Common myeloid progenitor, CD34-positive (primary cell): ENCODE measurements around the gene AFAP1L2.

Experiments
- CTCF ChIA-PET: fragments of 350-600 bp; sonication (Branson Sonifier 250); formaldehyde crosslinking; loops from one replicate; lab custom pipeline; 2021; ENCODE audit warnings: antibody characterized with exemption; lab: Charles Lee
- POLR2A ChIA-PET: fragments of 350-600 bp; sonication (Branson Sonifier 250); formaldehyde crosslinking; loops from one replicate; lab custom pipeline; 2021; ENCODE audit warnings: antibody characterized with exemption; lab: Charles Lee
- DNase-seq, 3 donors: peaks; one replicate each; pipeline versions ENCODE4 v3.0.0 to v3.0.0-alpha.2; 2013
- H3K27ac ChIP-seq, 2 experiments: 1 replicate in 1 of 2; 2 replicates in 1 of 2; pipeline ENCODE4 v1.7.0; 2013; ENCODE audit warnings: inconsistent platforms in 2 of 2, low read length in 2 of 2, mild to moderate bottlenecking in 2 of 2, low read depth in 1 of 2, moderate library complexity in 1 of 2; ENCODE audit not compliant: severe bottlenecking in 2 of 2, insufficient read depth in 1 of 2, poor library complexity in 1 of 2
- H3K27me3 ChIP-seq, 5 experiments: replicated peaks in 2 of 5; 1 replicate in 3 of 5; 2 replicates in 2 of 5; pipeline versions ENCODE4 v1.6.1 to v1.7.0; 2013; ENCODE audit warnings: low read length in 4 of 5, mild to moderate bottlenecking in 2 of 5, moderate library complexity in 2 of 5, inconsistent platforms in 1 of 5; ENCODE audit not compliant: insufficient read depth in 5 of 5, control insufficient read depth in 4 of 5
- H3K36me3 ChIP-seq, 4 experiments: 1 replicate in 2 of 4; 2 replicates in 2 of 4; pipeline versions ENCODE4 v1.6.1 to v1.7.0; 2013; ENCODE audit warnings: low read length in 3 of 4, control low read depth in 1 of 4, mild to moderate bottlenecking in 1 of 4; ENCODE audit not compliant: control insufficient read depth in 4 of 4, insufficient read depth in 4 of 4
- H3K4me1 ChIP-seq, 4 experiments: 1 replicate in 3 of 4; 2 replicates in 1 of 4; pipeline versions ENCODE4 v1.6.1 to v1.7.1; 2013; ENCODE audit warnings: low read length in 3 of 4, mild to moderate bottlenecking in 3 of 4, control low read depth in 1 of 4, inconsistent platforms in 1 of 4, moderate library complexity in 1 of 4; ENCODE audit not compliant: control insufficient read depth in 4 of 4, insufficient read depth in 4 of 4; ENCODE audit errors: control extremely low read depth in 1 of 4
- H3K4me3 ChIP-seq, 7 experiments: 1 replicate in 4 of 7; 2 replicates in 3 of 7; pipeline versions ENCODE4 v1.5.1 to v1.7.0; 2013; ENCODE audit warnings: mild to moderate bottlenecking in 7 of 7, low read length in 6 of 7, moderate library complexity in 6 of 7, inconsistent platforms in 2 of 7, low read depth in 2 of 7, control low read depth in 1 of 7; ENCODE audit not compliant: insufficient read depth in 4 of 7, control insufficient read depth in 1 of 7; ENCODE audit errors: extremely low read depth in 1 of 7
- H3K9me3 ChIP-seq, 5 experiments: 1 replicate in 4 of 5; 2 replicates in 1 of 5; pipeline versions ENCODE4 v1.6.1 to v1.7.1; 2013; ENCODE audit warnings: low read length in 4 of 5, mild to moderate bottlenecking in 2 of 5, inconsistent platforms in 1 of 5, low read depth in 1 of 5, moderate library complexity in 1 of 5; ENCODE audit not compliant: control insufficient read depth in 4 of 5, insufficient read depth in 2 of 5; ENCODE audit errors: control extremely low read depth in 1 of 5
- WGBS: methylation state at CpG from one replicate; pipeline ENCODE4 v1.1.5; 2013; ENCODE audit not compliant: insufficient coverage; 5-methylcytosine and 5-hydroxymethylcytosine counted together

The AFAP1L2 gene

GRCh38 chr10:114441107-114441506 lies 36.8 kb upstream of the AFAP1L2 start:
- peaks cover 9 to 69% (median 37%) of the 10 kb centered on the region in 4 experiments for H3K36me3 ChIP-seq
- H3K9me3 ChIP-seq: no peaks in the 10 kb centered on the region
- 100% methylated on average over 1 of the region's 1 CpG for WGBS
- ChIA-PET CTCF (interaction anchor here (1.2 to 11.0 kb wide), 3 partner anchors 17 to 137 kb away, joined by 3 to 79 read pairs (median 4); no protein-coding TSS in a partner anchor), POLR2A (no interaction called here)
- no peak overlapping the region for H3K27ac ChIP-seq
- no peaks in the 10 kb centered on the region for H3K27me3 ChIP-seq
- H3K4me3 ChIP-seq: no peak overlapping the region
- peaks cover 0 to 6% (median 0%) of the 10 kb centered on the region in 4 experiments for H3K4me1 ChIP-seq
- DNase-seq: no peak

- POLR2A ChIA-PET: no interaction called here
Observed at GRCh38 chr10:114437473-114438292, 33.4 kb upstream of the AFAP1L2 start.

GRCh38 chr10:114436941-114437340 lies 32.6 kb upstream of the AFAP1L2 start:
- POLR2A ChIA-PET: no interaction called here
- CTCF ChIA-PET: interaction anchor here (1.9 to 11.0 kb wide), 2 partner anchors 38 to 133 kb away, joined by 5 to 79 read pairs; no protein-coding TSS in a partner anchor
- 100% methylated on average over 2 of the region's 2 CpGs for WGBS
- DNase-seq: no peak
- no peaks in the 10 kb centered on the region for H3K9me3 ChIP-seq
- H3K27ac ChIP-seq: no peak overlapping the region
- peaks cover 0 to 3% (median 0%) of the 10 kb centered on the region in 4 experiments for H3K4me1 ChIP-seq
- H3K4me3 ChIP-seq: no peak overlapping the region
- no peaks in the 10 kb centered on the region for H3K27me3 ChIP-seq
- H3K36me3 ChIP-seq: peaks cover 9 to 72% (median 39%) of the 10 kb centered on the region in 4 experiments

More at GRCh38 chr10:114437473-114438292, 33.4 kb upstream of the AFAP1L2 start:
- H3K9me3 ChIP-seq: no peaks in the 10 kb centered on the region
- H3K27me3 ChIP-seq: no peaks in the 10 kb centered on the region
- H3K27ac ChIP-seq: no peak overlapping the region
- CTCF ChIA-PET: interaction anchor here (0.9 to 11.0 kb wide), 8 partner anchors 8 to 134 kb away, joined by 3 to 79 read pairs (median 4); no protein-coding TSS in a partner anchor
- 89% methylated on average over 6 of the region's 9 CpGs for WGBS
- DNase-seq: peak; percentile 15 to 52 (median 49)
- H3K4me3 ChIP-seq: no peak overlapping the region
- peaks cover 0 to 6% (median 0%) of the 10 kb centered on the region in 4 experiments for H3K4me1 ChIP-seq
- peaks cover 9 to 75% (median 42%) of the 10 kb centered on the region in 4 experiments for H3K36me3 ChIP-seq

- H3K4me3 ChIP-seq: no peak overlapping the region
- 94% methylated on average over 2 of the region's 4 CpGs for WGBS
- H3K9me3 ChIP-seq: no peaks in the 10 kb centered on the region
- H3K4me1 ChIP-seq: no peaks in the 10 kb centered on the region
- POLR2A ChIA-PET: no interaction called here
- H3K36me3 ChIP-seq: peaks cover 0 to 41% (median 13%) of the 10 kb centered on the region in 4 experiments
- no peak overlapping the region for H3K27ac ChIP-seq
- H3K27me3 ChIP-seq: no peaks in the 10 kb centered on the region
- CTCF ChIA-PET: interaction anchor here (0.7 to 11.0 kb wide), 2 partner anchors 30 to 129 kb away, joined by 3 to 79 read pairs; no protein-coding TSS in a partner anchor
- DNase-seq: peak in 1 of 3 donors; percentile 13
Observed at GRCh38 chr10:114432566-114433093, 28.3 kb upstream of the AFAP1L2 start.

- no peak overlapping the region for H3K27ac ChIP-seq
- DNase-seq: no peak
- H3K4me1 ChIP-seq: no peaks in the 10 kb centered on the region
- no peaks in the 10 kb centered on the region for H3K9me3 ChIP-seq
- peaks cover 0 to 36% (median 11%) of the 10 kb centered on the region in 4 experiments for H3K36me3 ChIP-seq
- H3K4me3 ChIP-seq: no peak overlapping the region
- WGBS: 100% methylated on average over 2 of the region's 4 CpGs
- ChIA-PET CTCF (interaction anchor here (0.7 to 11.0 kb wide), 3 partner anchors 29 to 128 kb away, joined by 3 to 79 read pairs (median 24); no protein-coding TSS in a partner anchor), POLR2A (interaction anchor here (0.5 kb wide), 1 partner anchor 29 kb away, joined by 3 read pairs; no protein-coding TSS in a partner anchor)
- H3K27me3 ChIP-seq: no peaks in the 10 kb centered on the region
Observed at GRCh38 chr10:114431414-114432135, 27.3 kb upstream of the AFAP1L2 start.

DNA sequence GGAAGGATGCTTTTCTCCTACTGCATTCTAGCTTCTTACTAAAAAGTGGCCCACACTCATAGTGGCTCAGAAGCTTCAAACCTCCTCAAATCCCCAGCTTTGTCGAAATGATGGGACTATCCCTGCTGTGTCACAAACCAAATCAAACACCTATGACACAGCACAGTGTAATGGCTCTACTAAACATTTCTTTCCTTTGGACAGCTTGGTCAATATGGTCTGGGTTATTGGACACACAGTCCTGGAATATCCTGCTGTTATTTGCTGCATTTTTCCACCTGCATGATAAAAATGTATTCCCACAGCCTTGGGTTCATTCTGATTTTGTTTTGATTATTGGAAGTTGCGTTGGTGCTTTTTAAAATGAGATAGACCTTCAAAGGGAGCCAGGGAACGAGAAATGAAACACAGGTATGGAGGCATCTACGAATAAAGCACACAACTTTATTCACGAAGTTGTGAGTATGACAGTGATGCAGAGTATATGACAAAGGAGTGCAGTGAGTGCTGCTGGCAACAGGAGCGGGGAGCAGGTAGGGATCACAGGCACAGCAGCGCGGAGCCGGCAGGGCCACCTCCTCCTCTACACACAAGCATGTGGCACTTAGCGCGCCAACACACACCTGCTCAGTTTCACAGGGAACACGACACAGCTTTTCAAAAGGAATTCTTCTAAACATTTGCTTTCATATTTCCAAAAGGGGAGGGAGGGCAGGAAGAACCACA lies 26.5 kb upstream of the AFAP1L2 start:
- 100% methylated on average over 7 of the region's 12 CpGs for WGBS
- no peak overlapping the region for H3K27ac ChIP-seq
- H3K4me1 ChIP-seq: no peaks in the 10 kb centered on the region
- H3K9me3 ChIP-seq: no peaks in the 10 kb centered on the region
- H3K36me3 ChIP-seq: peaks cover 0 to 29% (median 7%) of the 10 kb centered on the region in 4 experiments
- DNase-seq: no peak
- POLR2A ChIA-PET: no interaction called here
- CTCF ChIA-PET: interaction anchor here (1.3 to 4.7 kb wide), 3 partner anchors 14 to 127 kb away, joined by 3 to 24 read pairs (median 4); no protein-coding TSS in a partner anchor
- no peak overlapping the region for H3K4me3 ChIP-seq
- H3K27me3 ChIP-seq: no peaks in the 10 kb centered on the region
